A549 (cell line): ENCODE results near the gene CCDC142. TPM values are rescaled to one million over a fixed set of nuclear protein-coding genes. Genes with fewer than 3 reads are reported as not detected.

Experiments used
- ATAC-seq, 2 experiments: fragments of 200-7000 bp in 1 of 2; fragments of >200 bp in 1 of 2; cut with Nextera tagmentation in 1 of 2; cut with Tn5 transposase in 1 of 2; 3 replicates each; pipeline versions ENCODE4 v1.8.0 to v1.9.1; 2018 to 2020; ENCODE audit warnings: mild to moderate bottlenecking in 1 of 2, moderate library complexity in 1 of 2
- CTCF ChIA-PET: fragments of 300-600 bp; sonication (Branson Sonifier 250); formaldehyde crosslinking; extraction: SDS; loops from one replicate; lab custom pipeline; 2021; ENCODE audit warnings: antibody characterized with exemption, inconsistent platforms; lab: Yijun Ruan, JAX
- POLR2A ChIA-PET: fragments of 350-600 bp; formaldehyde crosslinking; extraction: SDS; loops from one replicate; lab custom pipeline; 2021; ENCODE audit warnings: antibody characterized with exemption, inconsistent platforms; lab: Yijun Ruan, JAX
- DNase-seq, 2 experiments: peaks; one replicate each; pipeline versions ENCODE4 v3.0.0 to v3.0.0-alpha.2; 2011 to 2016; ENCODE audit warnings: low read depth in 1 of 2, low spot score in 1 of 2
- FAIRE-seq: peaks from 2 replicates; lab custom pipeline; 2011; peaks lifted over from hg19 to GRCh38; lab: Jason Lieb, UNC
- H3K27ac ChIP-seq, 2 experiments: fragments of >200 bp; sonication (Bioruptor Twin); formaldehyde crosslinking; 3 replicates each; pipeline ENCODE4 v1.5.1; 2016 to 2017
- H3K4me1 ChIP-seq: fragments of >200 bp; sonication (Bioruptor Twin); formaldehyde crosslinking; 3 replicates; pipeline ENCODE4 v1.6.1; 2016
- H3K4me2 ChIP-seq: fragments of >200 bp; sonication (Bioruptor Twin); formaldehyde crosslinking; 3 replicates; pipeline ENCODE4 v1.6.1; 2016
- H3K4me3 ChIP-seq: fragments of >200 bp; sonication (Bioruptor Twin); formaldehyde crosslinking; 3 replicates; pipeline ENCODE4 v1.5.1; 2016
- H3K9me3 ChIP-seq: fragments of >200 bp; sonication (Bioruptor Twin); formaldehyde crosslinking; 3 replicates; pipeline ENCODE4 v1.6.1; 2016
- CHD2 ChIP-seq: fragments of 150-350 bp; IDR thresholded peaks from 2 replicates; pipeline ENCODE4 v1.6.1; 2014; ENCODE audit warnings: low read length; ENCODE audit not compliant: partially characterized antibody
- EHF ChIP-seq: fragments of 250-450 bp; sonication (Bioruptor Pico); IDR thresholded peaks from 2 replicates; pipeline ENCODE4 v1.5.0; 2020; ENCODE audit warnings: mild to moderate bottlenecking
- FOSL2 ChIP-seq, 2 experiments: fragments of 450-650 bp in 1 of 2; fragments of >200 bp in 1 of 2; sonication (Bioruptor Twin) in 1 of 2; formaldehyde crosslinking; IDR thresholded peaks; 2 replicates each; pipeline versions ENCODE4 v1.5.0 to v1.6.1; 2016 to 2020; ENCODE audit warnings: mild to moderate bottlenecking in 1 of 2, moderate library complexity in 1 of 2
- HOXA7 ChIP-seq: fragments of 250-450 bp; sonication (Bioruptor Pico); IDR thresholded peaks from 2 replicates; pipeline ENCODE4 v1.5.0; 2020; ENCODE audit warnings: mild to moderate bottlenecking, moderate library complexity
- HOXB13 ChIP-seq: fragments of 250-450 bp; sonication (Bioruptor Pico); IDR thresholded peaks from 2 replicates; pipeline ENCODE4 v1.5.0; 2020; ENCODE audit warnings: low read depth, mild to moderate bottlenecking, moderate library complexity
- POLR2A ChIP-seq: IDR thresholded peaks from 2 replicates; pipeline ENCODE4 v1.6.1; 2012; ENCODE audit warnings: mild to moderate bottlenecking, low read length
- RARB ChIP-seq: fragments of 250-450 bp; sonication (Bioruptor Pico); IDR thresholded peaks from 2 replicates; pipeline ENCODE4 v1.8.0; 2021; ENCODE audit warnings: mild to moderate bottlenecking, moderate library complexity
- ZC3H11A ChIP-seq: fragments of 450-650 bp; IDR thresholded peaks from 2 replicates; pipeline ENCODE4 v1.6.1; 2014; ENCODE audit warnings: antibody characterized with exemption, mild to moderate bottlenecking
- ZFP36 ChIP-seq: fragments of 450-650 bp; IDR thresholded peaks from 2 replicates; pipeline ENCODE4 v1.6.1; 2014; ENCODE audit warnings: borderline replicate concordance; ENCODE audit not compliant: partially characterized antibody
- ZNF302 ChIP-seq: fragments of 250-450 bp; sonication (Bioruptor Pico); IDR thresholded peaks from 2 replicates; pipeline ENCODE4 v1.9.0; 2021; ENCODE audit warnings: inconsistent platforms, mild to moderate bottlenecking, moderate library complexity
- WGBS: methylation state at CpG from one replicate; pipeline ENCODE4 v1.1.6; 2017; ENCODE audit errors: missing lambda C conversion rate; 5-methylcytosine and 5-hydroxymethylcytosine counted together
- polyA plus RNA-seq, 4 experiments: library from polyadenylated mRNA; depleted of rRNA in 3 of 4; stranded (reverse); fragments of >200 nt; fragmentation: RNase III in 1 of 4; extraction: RNeasy Plus Mini Kit Qiagen cat#74134 plus additional on column Dnase treatment in 1 of 4; gene quantifications; 2 replicates in 3 of 4; 3 replicates in 1 of 4; pipeline ENCODE4 v1.2.3, GENCODE V29; 2011 to 2017
- TF ChIP-seq, protein P1 (sequence below): fragments of 250-450 bp; sonication (Bioruptor Pico); IDR thresholded peaks from 2 replicates; pipeline ENCODE4 v1.5.0; 2021; ENCODE audit warnings: mild to moderate bottlenecking, moderate library complexity, borderline replicate concordance
- TF ChIP-seq, protein P2 (sequence below): fragments of 200-600 bp; sonication (generic); IDR thresholded peaks from 2 replicates; pipeline ENCODE4 v1.6.1; 2016; ENCODE audit warnings: antibody characterized with exemption, mild to moderate bottlenecking, moderate library complexity
- TF ChIP-seq, protein P3 (sequence below): fragments of >200 bp; sonication (Bioruptor Twin); formaldehyde crosslinking; IDR thresholded peaks from 3 replicates; pipeline ENCODE4 v1.5.1; 2016
- TF ChIP-seq, protein P4 (sequence below): IDR thresholded peaks from 2 replicates; pipeline ENCODE4 v1.6.1; 2012
- TF ChIP-seq, protein P5 (sequence below): fragments of >200 bp; sonication (Bioruptor Twin); formaldehyde crosslinking; IDR thresholded peaks from 3 replicates; pipeline ENCODE4 v1.6.1; 2016
- TF ChIP-seq, protein P6 (sequence below): fragments of >200 bp; sonication (Bioruptor Twin); formaldehyde crosslinking; IDR thresholded peaks from 2 replicates; pipeline ENCODE4 v1.6.1; 2016
- TF ChIP-seq, protein P7 (sequence below): IDR thresholded peaks from 2 replicates; pipeline ENCODE4 v1.6.1; 2012
- TF ChIP-seq, protein P8 (sequence below): IDR thresholded peaks from 2 replicates; pipeline ENCODE4 v1.6.1; 2012; ENCODE audit warnings: low read depth, borderline replicate concordance

CCDC142 gene
- polyA plus RNA-seq, 2 of the 4 experiments (the other 2 are of a cell fraction): 6.8 to 12.8 TPM

DNA sequence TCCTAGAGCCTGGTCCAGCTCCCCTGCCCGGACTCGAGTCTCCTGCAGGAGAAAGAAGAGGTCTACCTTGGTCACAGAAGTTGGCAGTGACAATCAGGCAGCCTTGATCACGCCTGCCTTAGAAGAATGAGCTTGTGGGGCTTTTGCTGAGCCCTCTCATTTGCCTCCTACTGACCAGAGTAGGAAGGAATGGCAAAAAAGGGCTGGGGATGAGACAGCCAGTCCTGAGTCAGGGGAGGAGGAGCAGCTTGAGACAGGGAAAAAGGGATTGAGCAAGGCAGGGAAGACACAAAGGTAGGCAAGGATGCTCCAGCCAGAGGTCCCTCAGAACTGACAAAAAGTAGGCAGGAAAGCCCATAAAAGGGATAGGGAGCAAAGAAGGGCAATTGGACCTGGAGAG lies 55.2 kb downstream of the CCDC142 start:
- H3K4me1 ChIP-seq: peaks cover 8% of the 10 kb centered on the region; the same call in 1 of the 3 replicates

More for the DNA sequence above, 55.2 kb downstream of the CCDC142 start:
- TF ChIP-seq EHF (CRISPR knock-in tag) (no peak), POLR2A (no peak), CHD2 (no peak), ZC3H11A (no peak), HOXB13 (CRISPR knock-in tag) (no peak), FOSL2 (IDR thresholded peaks at IDR 0.05) (no peak), FOSL2 (CRISPR knock-in tag; IDR thresholded peaks at IDR 0.05) (no peak), ZNF302 (CRISPR knock-in tag) (no peak), RARB (CRISPR knock-in tag) (no peak), HOXA7 (no peak), ZFP36 (no peak)
- TF ChIP-seq, protein P1, sequence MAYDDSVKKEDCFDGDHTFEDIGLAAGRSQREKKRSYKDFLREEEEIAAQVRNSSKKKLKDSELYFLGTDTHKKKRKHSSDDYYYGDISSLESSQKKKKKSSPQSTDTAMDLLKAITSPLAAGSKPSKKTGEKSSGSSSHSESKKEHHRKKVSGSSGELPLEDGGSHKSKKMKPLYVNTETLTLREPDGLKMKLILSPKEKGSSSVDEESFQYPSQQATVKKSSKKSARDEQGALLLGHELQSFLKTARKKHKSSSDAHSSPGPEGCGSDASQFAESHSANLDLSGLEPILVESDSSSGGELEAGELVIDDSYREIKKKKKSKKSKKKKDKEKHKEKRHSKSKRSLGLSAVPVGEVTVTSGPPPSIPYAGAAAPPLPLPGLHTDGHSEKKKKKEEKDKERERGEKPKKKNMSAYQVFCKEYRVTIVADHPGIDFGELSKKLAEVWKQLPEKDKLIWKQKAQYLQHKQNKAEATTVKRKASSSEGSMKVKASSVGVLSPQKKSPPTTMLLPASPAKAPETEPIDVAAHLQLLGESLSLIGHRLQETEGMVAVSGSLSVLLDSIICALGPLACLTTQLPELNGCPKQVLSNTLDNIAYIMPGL (CRISPR knock-in tag): no peak
- TF ChIP-seq, protein P2, sequence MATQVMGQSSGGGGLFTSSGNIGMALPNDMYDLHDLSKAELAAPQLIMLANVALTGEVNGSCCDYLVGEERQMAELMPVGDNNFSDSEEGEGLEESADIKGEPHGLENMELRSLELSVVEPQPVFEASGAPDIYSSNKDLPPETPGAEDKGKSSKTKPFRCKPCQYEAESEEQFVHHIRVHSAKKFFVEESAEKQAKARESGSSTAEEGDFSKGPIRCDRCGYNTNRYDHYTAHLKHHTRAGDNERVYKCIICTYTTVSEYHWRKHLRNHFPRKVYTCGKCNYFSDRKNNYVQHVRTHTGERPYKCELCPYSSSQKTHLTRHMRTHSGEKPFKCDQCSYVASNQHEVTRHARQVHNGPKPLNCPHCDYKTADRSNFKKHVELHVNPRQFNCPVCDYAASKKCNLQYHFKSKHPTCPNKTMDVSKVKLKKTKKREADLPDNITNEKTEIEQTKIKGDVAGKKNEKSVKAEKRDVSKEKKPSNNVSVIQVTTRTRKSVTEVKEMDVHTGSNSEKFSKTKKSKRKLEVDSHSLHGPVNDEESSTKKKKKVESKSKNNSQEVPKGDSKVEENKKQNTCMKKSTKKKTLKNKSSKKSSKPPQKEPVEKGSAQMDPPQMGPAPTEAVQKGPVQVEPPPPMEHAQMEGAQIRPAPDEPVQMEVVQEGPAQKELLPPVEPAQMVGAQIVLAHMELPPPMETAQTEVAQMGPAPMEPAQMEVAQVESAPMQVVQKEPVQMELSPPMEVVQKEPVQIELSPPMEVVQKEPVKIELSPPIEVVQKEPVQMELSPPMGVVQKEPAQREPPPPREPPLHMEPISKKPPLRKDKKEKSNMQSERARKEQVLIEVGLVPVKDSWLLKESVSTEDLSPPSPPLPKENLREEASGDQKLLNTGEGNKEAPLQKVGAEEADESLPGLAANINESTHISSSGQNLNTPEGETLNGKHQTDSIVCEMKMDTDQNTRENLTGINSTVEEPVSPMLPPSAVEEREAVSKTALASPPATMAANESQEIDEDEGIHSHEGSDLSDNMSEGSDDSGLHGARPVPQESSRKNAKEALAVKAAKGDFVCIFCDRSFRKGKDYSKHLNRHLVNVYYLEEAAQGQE: no peak
- TF ChIP-seq, protein P3, sequence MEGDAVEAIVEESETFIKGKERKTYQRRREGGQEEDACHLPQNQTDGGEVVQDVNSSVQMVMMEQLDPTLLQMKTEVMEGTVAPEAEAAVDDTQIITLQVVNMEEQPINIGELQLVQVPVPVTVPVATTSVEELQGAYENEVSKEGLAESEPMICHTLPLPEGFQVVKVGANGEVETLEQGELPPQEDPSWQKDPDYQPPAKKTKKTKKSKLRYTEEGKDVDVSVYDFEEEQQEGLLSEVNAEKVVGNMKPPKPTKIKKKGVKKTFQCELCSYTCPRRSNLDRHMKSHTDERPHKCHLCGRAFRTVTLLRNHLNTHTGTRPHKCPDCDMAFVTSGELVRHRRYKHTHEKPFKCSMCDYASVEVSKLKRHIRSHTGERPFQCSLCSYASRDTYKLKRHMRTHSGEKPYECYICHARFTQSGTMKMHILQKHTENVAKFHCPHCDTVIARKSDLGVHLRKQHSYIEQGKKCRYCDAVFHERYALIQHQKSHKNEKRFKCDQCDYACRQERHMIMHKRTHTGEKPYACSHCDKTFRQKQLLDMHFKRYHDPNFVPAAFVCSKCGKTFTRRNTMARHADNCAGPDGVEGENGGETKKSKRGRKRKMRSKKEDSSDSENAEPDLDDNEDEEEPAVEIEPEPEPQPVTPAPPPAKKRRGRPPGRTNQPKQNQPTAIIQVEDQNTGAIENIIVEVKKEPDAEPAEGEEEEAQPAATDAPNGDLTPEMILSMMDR: no peak
- TF ChIP-seq, protein P4, sequence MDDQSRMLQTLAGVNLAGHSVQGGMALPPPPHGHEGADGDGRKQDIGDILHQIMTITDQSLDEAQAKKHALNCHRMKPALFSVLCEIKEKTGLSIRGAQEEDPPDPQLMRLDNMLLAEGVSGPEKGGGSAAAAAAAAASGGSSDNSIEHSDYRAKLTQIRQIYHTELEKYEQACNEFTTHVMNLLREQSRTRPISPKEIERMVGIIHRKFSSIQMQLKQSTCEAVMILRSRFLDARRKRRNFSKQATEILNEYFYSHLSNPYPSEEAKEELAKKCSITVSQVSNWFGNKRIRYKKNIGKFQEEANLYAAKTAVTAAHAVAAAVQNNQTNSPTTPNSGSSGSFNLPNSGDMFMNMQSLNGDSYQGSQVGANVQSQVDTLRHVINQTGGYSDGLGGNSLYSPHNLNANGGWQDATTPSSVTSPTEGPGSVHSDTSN: no peak
- TF ChIP-seq, protein P5, sequence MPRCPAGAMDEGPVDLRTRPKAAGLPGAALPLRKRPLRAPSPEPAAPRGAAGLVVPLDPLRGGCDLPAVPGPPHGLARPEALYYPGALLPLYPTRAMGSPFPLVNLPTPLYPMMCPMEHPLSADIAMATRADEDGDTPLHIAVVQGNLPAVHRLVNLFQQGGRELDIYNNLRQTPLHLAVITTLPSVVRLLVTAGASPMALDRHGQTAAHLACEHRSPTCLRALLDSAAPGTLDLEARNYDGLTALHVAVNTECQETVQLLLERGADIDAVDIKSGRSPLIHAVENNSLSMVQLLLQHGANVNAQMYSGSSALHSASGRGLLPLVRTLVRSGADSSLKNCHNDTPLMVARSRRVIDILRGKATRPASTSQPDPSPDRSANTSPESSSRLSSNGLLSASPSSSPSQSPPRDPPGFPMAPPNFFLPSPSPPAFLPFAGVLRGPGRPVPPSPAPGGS: no peak
- TF ChIP-seq, protein P6, sequence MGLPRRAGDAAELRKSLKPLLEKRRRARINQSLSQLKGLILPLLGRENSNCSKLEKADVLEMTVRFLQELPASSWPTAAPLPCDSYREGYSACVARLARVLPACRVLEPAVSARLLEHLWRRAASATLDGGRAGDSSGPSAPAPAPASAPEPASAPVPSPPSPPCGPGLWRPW: no peak
- TF ChIP-seq, protein P7, sequence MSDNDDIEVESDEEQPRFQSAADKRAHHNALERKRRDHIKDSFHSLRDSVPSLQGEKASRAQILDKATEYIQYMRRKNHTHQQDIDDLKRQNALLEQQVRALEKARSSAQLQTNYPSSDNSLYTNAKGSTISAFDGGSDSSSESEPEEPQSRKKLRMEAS: no peak
- TF ChIP-seq, protein P8, sequence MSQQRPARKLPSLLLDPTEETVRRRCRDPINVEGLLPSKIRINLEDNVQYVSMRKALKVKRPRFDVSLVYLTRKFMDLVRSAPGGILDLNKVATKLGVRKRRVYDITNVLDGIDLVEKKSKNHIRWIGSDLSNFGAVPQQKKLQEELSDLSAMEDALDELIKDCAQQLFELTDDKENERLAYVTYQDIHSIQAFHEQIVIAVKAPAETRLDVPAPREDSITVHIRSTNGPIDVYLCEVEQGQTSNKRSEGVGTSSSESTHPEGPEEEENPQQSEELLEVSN: no peak
- TF ChIP-seq, all 56 proteins: peak for 0
- Histone ChIP-seq H3K27ac (no peak overlapping the region), H3K4me3 (no peak overlapping the region), H3K9me3 (no peaks in the 10 kb centered on the region), H3K4me2 (no peak overlapping the region)
- 78% methylated on average over 3 of the region's 3 CpGs for WGBS
- peak; percentile 38 to 50; a peak in 4 of 6 replicates for ATAC-seq
- no peak for FAIRE-seq
- no peak for DNase-seq
- ChIA-PET CTCF (interaction anchor here (0.6 to 1.1 kb wide), 4 partner anchors 13 to 1889 kb away, joined by 3 read pairs; no protein-coding TSS in a partner anchor), POLR2A (interaction anchor here (1.3 kb wide), 1 partner anchor 13 kb away, joined by 4 read pairs; no protein-coding TSS in a partner anchor)
